Epithelial cell of prostate (primary cell): ENCODE results near the gene SLC8A1.

ENCODE experiments used
- DNase-seq: peaks from one replicate; pipeline ENCODE4 v3.0.0-alpha.2; 2011; ENCODE audit warnings: low read depth, low spot score
- H3K27ac ChIP-seq: fragments of 450-650 bp; 2 replicates; pipeline ENCODE4 v1.5.1; 2017; ENCODE audit warnings: mild to moderate bottlenecking

Gene SLC8A1

GRCh38 chr2:40395169-40396073 lies 56.5 kb downstream of the SLC8A1 start:
- peak overlapping the region; percentile 27 for H3K27ac ChIP-seq
- DNase-seq = no peak

- H3K27ac ChIP-seq = peak overlapping the region; percentile 27
- DNase-seq = no peak
Observed at GRCh38 chr2:40394597-40394996, 57.3 kb downstream of the SLC8A1 start.

- no peak for DNase-seq
Observed at GRCh38 chr2:40394031-40394430, 57.9 kb downstream of the SLC8A1 start.

GRCh38 chr2:40388161-40388560 lies 63.7 kb downstream of the SLC8A1 start:
- no peak overlapping the region for H3K27ac ChIP-seq
- no peak for DNase-seq

More at GRCh38 chr2:40394031-40394430, 57.9 kb downstream of the SLC8A1 start:
- no peak overlapping the region for H3K27ac ChIP-seq

GRCh38 chr2:40386177-40386576 lies 65.7 kb downstream of the SLC8A1 start:
- no peak for DNase-seq
- no peak overlapping the region for H3K27ac ChIP-seq

GRCh38 chr2:40384714-40385113 lies 67.2 kb downstream of the SLC8A1 start:
- no peak overlapping the region for H3K27ac ChIP-seq
- DNase-seq = peak; percentile 22

- H3K27ac ChIP-seq = no peak overlapping the region
- DNase-seq = no peak
Observed at GRCh38 chr2:40384233-40384632, 67.7 kb downstream of the SLC8A1 start.

GRCh38 chr2:40380721-40381120 lies 71.2 kb downstream of the SLC8A1 start:
- no peak for DNase-seq

GRCh38 chr2:40380041-40380440 lies 71.8 kb downstream of the SLC8A1 start:
- H3K27ac ChIP-seq = no peak overlapping the region
- DNase-seq = no peak

More at GRCh38 chr2:40380721-40381120, 71.2 kb downstream of the SLC8A1 start:
- H3K27ac ChIP-seq = no peak overlapping the region

GRCh38 chr2:40374543-40375240 lies 77.2 kb downstream of the SLC8A1 start:
- DNase-seq = no peak
- H3K27ac ChIP-seq = no peak overlapping the region

- DNase-seq = no peak
- H3K27ac ChIP-seq = no peak overlapping the region
Observed at GRCh38 chr2:40373111-40373510, 78.8 kb downstream of the SLC8A1 start.

- H3K27ac ChIP-seq = no peak overlapping the region
- no peak for DNase-seq
Observed at GRCh38 chr2:40372283-40372985, 79.5 kb downstream of the SLC8A1 start.

GRCh38 chr2:40371525-40372282 lies 80.2 kb downstream of the SLC8A1 start:
- DNase-seq = no peak
- no peak overlapping the region for H3K27ac ChIP-seq

GRCh38 chr2:40370007-40370395 lies 81.9 kb downstream of the SLC8A1 start:
- H3K27ac ChIP-seq = no peak overlapping the region
- no peak for DNase-seq

- no peak overlapping the region for H3K27ac ChIP-seq
- DNase-seq = no peak
Observed at GRCh38 chr2:40369267-40370006, 82.5 kb downstream of the SLC8A1 start.

- DNase-seq = no peak
- peak overlapping the region; percentile 4 for H3K27ac ChIP-seq
Observed at GRCh38 chr2:40367652-40368051, 84.2 kb downstream of the SLC8A1 start.

GRCh38 chr2:40367032-40367431 lies 84.9 kb downstream of the SLC8A1 start:
- DNase-seq = no peak
- no peak overlapping the region for H3K27ac ChIP-seq

- peak overlapping the region; percentile 12 for H3K27ac ChIP-seq
- DNase-seq = no peak
Observed at GRCh38 chr2:40364151-40364874, 87.6 kb downstream of the SLC8A1 start.

- peak overlapping the region; percentile 12 for H3K27ac ChIP-seq
- no peak for DNase-seq
Observed at GRCh38 chr2:40363631-40364030, 88.3 kb downstream of the SLC8A1 start.
